ENCODE results near the gene TSPEAR. TPM values are rescaled to one million over a fixed set of nuclear protein-coding genes. Genes with fewer than 3 reads are reported as not detected.
"Not testable (repeated sequence)": the region's sequence is repeated elsewhere in the genome, so short reads cannot be mapped to it uniquely, and the experiment has no call there.

The TSPEAR gene
- total RNA-seq, 3 donors from 2014 or later: not detected

DNA sequence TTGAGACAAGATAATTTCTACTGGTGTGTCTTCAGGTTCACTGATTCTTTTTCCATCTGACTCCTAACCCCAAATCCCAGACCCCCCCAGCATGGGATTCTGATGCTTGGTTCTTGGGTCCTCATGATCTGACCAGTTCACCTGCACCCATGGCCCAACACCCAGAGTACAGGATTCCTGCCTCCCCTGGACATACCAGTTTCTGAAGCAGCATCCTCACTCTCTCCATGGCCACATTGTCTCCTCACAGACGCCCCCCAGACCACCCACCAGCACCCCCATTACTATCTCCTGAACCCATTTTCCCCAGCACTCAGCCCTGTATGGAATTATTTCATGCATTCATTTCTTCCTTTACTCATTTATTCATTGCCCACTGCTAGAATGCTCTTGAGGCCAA is 54.5 kb downstream of the TSPEAR start:
- no peak overlapping the region for H3K4me3 Mint-ChIP-seq
- DNase-seq: no peak

DNA sequence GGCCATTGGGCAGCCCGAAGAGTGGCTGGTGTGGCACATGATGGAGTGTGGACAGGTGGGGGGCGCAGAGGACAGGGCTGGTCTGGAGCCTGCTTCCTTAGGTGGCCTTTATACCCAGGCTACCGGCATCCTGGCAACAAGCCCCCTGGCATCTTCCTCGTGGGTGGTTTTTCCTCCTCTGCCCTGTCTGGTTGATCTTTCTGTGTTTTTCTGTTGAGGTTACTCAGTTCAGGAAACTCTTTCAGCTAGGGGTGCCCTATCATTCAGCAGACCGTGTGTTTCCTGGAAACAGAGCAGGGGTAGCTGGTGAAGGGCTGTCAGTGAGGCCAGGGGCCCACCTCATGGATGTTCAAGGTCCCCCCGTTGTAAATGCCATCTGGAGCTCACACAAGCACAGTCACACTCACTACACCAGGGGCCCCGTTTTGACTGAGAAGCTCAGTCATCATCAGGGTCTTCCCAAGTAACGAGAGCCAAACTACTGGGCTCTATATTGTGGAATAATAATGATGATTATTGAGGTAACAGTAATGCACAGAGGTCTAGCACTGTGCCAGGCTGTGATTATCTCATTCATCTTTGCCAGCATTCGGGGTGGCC is 56.7 kb downstream of the TSPEAR start, which contains the start of gene KRTAP12-4:
Gene KRTAP12-4 (minus strand): TSS at position 84 of the 600 bp plus-strand sequence. CDS start 45 bp downstream, at position 39.
- Mint-ChIP-seq H3K4me3 (no peak within 1 kb of the TSS), H3K27me3 (ENCODE audit: low read depth) (no peaks in the 10 kb centered on the region), H3K36me3 (ENCODE audit: insufficient read depth) (no peaks in the 10 kb centered on the region), H3K9me3 (peaks cover 14% of the 10 kb centered on the region), H3K4me1 (ENCODE audit: low read depth) (peaks cover 59% of the 10 kb centered on the region)
- ATAC-seq (no peak), DNase-seq (no peak)

More for the DNA sequence above, 54.5 kb downstream of the TSPEAR start:
- ATAC-seq: no peak
- H3K9me3 Mint-ChIP-seq: peaks cover 14% of the 10 kb centered on the region
- no peaks in the 10 kb centered on the region for H3K27me3 Mint-ChIP-seq (ENCODE audit: low read depth)
- H3K36me3 Mint-ChIP-seq (ENCODE audit: insufficient read depth): no peaks in the 10 kb centered on the region
- H3K4me1 Mint-ChIP-seq (ENCODE audit: low read depth): peaks cover 62% of the 10 kb centered on the region

DNA sequence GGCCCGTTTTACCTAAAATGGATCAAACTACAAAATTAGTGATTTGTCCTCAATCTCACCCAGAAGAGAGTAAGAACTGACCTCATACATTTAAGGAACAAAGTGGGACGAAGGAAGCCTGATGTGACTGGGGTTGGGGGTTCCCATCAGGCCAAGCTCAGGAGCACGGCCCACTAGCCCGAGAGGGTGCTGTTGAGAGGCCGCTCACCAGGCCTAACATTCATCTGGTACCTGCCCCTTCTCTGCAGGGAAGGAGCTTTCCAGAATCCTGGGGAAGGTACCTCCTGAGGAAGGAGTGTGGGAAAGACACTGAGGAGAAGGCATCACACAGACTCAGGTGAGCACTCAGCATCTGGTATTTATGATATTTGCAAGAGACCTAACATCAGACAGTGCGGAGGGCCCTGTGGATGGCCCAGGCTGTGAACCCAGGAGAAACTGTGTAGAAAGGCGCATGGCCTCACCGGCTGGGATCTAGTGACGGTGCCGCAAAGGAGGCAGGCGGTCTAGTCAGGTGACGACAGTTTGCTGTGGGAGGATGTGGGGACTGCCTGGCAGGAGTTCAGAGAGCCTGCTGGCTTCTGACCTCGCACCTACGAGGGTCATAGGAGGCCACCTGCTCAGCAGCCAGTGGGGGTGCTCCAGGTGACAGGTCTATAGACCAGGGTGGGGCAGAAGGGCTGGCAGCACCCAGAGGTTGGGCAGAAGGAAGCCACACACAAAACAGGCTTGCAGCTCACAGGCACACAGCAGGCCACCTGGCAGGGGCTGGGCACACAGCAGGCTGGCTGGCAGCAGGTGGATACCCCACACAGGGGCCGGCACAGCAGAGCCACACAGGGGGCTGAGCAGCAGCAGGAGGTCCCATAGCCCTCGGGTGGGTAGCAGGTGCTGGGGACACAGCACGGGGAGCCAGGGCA is 57.5 kb downstream of the TSPEAR start:
- Mint-ChIP-seq H3K9me3 (peaks cover 14% of the 10 kb centered on the region), H3K27me3 (ENCODE audit: low read depth) (no peaks in the 10 kb centered on the region), H3K4me1 (ENCODE audit: low read depth) (peaks cover 51% of the 10 kb centered on the region), H3K4me3 (no peak overlapping the region), H3K36me3 (ENCODE audit: insufficient read depth) (no peaks in the 10 kb centered on the region)
- ATAC-seq (no peak), DNase-seq (no peak)

DNA sequence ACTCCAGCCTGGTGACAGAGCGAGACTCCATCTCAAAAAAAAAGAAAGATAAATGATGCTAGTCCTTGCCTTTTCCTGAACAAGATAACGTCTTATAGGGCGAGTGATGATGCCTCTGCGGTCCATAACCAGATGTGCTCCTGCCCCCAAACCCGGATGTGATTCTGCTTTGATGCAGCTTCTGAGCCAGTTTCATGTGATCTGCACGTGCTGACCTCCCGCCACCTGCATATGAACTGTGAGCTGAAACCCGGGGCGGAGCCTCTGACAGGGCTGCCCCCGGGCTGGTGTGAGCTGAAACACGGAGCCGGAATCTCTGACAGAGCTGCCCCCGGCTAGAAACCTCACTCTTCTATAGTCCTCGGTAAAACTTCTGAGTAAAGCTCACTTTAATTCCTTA is 58.2 kb downstream of the TSPEAR start:
- peaks cover 43% of the 10 kb centered on the region for H3K4me1 Mint-ChIP-seq (ENCODE audit: low read depth)
- no peak for ATAC-seq
- no peaks in the 10 kb centered on the region for H3K27me3 Mint-ChIP-seq (ENCODE audit: low read depth)
- no peak overlapping the region for H3K4me3 Mint-ChIP-seq
- no peaks in the 10 kb centered on the region for H3K36me3 Mint-ChIP-seq (ENCODE audit: insufficient read depth)
- DNase-seq: no peak
- H3K9me3 Mint-ChIP-seq: peaks cover 14% of the 10 kb centered on the region

DNA sequence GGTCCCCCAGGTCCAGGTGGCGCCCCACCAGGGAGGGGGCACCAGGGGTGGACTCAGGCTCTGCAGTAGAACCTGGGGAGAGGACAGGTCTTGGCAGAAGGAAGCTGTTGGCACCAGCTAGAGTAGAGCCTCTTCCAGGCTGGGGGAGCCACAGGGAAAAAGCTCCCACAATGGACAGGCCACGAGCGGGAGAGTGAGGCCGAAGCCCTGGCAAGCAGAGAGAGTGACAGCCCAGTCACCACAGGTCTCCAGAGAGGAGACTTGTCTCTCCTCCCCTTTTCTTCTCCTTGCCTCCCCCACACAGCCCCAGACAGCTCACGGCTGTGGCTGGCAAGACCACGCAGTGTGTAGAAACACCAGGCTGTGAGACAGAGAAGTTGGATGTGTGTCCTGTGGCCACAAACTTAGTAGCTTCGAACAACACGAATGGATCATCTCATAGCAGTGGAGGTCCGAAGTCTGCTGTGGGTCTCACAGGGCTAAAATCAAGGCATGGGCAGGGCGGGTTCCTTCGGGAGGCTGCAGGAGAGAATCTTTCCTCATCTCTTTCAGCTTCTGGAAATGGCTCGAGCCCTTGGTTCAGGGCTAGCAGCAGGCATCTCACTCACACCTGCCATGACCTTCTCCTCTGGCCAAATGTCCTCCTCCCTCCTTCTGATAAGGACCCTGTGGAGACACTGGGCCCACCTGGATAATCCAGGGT is 60.2 kb downstream of the TSPEAR start:
- Mint-ChIP-seq H3K9me3 (peaks cover 2% of the 10 kb centered on the region), H3K27me3 (ENCODE audit: low read depth) (no peaks in the 10 kb centered on the region), H3K4me1 (ENCODE audit: low read depth) (peaks cover 23% of the 10 kb centered on the region), H3K4me3 (no peak overlapping the region), H3K36me3 (ENCODE audit: insufficient read depth) (no peaks in the 10 kb centered on the region)
- no peak for DNase-seq
- ATAC-seq: no peak

DNA sequence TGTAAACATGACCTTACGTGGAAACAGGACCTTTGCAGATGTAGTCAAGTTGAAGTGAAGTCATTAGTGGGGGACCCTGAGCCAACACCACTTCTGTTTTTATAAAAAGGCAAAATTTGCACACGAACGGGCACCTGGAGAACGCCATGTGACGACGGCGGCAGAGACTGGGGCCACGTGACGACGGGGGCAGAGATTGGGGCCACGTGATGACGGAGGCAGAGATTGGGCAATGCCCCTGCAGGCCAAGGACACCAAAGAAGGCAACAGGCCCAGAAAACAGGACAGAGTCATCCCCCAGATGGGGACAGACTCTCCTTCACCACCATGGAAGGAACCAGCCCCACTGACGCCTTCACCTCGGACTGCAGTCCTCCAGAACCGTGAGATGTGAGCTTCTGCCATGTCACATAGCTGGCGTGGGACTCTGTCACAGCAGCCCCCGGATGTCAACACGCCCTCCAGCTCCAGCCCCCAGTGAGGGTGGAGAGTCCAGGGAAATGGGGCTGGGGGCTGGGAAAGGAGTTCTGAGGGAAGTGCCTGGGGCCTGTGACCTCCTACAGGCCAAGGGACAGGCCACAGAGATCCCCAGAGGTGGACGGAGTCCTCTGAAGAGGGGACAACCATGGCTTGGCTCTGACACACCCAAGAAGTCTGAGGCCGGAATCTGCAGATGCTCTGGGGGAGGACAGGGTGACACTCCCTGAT is 61.0 kb downstream of the TSPEAR start:
- ATAC-seq (no peak), DNase-seq (no peak)
- H3K4me1 Mint-ChIP-seq (ENCODE audit: low read depth): peaks cover 18% of the 10 kb centered on the region
- H3K9me3 Mint-ChIP-seq: no peaks in the 10 kb centered on the region
- no peaks in the 10 kb centered on the region for H3K27me3 Mint-ChIP-seq (ENCODE audit: low read depth)
- H3K4me3 Mint-ChIP-seq: no peak overlapping the region
- no peaks in the 10 kb centered on the region for H3K36me3 Mint-ChIP-seq (ENCODE audit: insufficient read depth)

DNA sequence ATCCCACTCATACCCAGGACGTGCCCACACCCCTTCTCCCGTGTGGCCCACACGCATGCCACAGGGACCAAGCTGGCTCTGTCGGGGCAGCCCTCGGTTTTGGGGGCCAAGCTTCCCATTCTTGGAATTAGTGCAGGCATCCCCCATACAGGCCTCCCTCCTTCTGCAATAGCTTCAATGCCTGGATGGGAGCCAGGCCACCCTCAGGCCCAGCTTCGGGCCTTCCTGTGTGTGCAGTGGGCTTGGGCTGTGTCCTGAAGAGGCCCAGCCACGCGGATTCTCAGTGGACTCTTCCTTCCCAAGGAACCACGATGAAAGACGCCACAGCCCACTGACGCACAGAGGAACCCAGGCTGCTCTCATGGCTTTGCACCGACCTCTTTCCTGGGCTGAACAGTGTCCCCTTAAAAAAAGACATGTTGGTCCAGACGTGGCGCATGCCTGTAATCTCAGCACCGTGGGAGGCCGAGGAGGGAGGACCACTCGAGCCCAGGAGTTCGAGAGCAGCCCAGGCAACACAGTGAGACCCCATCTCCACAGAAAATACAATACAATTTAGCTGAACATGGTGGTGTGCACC is 61.8 kb downstream of the TSPEAR start:
- Mint-ChIP-seq H3K4me3 (no peak overlapping the region), H3K36me3 (ENCODE audit: insufficient read depth) (no peaks in the 10 kb centered on the region), H3K4me1 (ENCODE audit: low read depth) (peaks cover 11% of the 10 kb centered on the region), H3K27me3 (ENCODE audit: low read depth) (no peaks in the 10 kb centered on the region), H3K9me3 (peaks cover 6% of the 10 kb centered on the region)
- DNase-seq (no peak), ATAC-seq (no peak)

DNA sequence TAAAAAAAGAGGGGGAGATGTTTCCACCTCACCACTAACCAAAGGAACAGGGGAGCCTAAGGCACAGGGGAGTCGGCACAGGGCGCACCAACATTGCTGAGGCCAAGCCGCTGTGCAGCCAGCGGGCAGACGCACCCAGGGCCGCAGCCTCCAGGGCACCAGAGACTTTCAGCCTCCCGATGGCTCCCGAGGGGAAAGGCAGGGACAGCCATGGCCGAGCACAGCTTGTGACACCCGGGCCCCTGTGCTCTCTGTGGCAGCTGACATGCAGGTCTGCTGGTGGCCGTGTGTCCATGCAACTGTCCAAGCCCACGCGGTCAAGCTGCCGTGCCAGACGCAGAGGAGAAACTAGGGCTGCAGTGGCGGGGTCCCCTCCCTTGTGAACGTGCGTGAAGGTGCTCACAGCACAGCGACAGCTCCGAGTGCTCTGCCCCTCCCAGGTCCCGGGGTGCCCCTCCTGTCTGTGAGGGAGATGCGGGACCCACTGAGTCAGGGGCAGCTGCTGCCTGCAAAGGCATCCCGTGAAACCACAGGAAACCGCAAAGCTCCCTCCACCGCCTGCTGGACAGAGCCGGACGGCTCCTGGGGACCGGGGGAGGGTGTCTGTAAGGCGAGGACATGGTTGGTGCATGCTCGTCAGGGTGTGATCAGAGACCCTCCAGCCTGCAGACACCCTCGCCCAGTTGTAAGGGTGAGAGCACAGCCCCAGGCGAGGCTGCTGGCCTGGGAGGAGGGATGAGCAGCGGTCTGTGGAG is 62.6 kb downstream of the TSPEAR start:
- DNase-seq (no peak), ATAC-seq (no peak)
- Mint-ChIP-seq H3K4me3 (no peak overlapping the region), H3K9me3 (peaks cover 14% of the 10 kb centered on the region), H3K4me1 (ENCODE audit: low read depth) (peaks cover 4% of the 10 kb centered on the region), H3K36me3 (ENCODE audit: insufficient read depth) (no peaks in the 10 kb centered on the region), H3K27me3 (ENCODE audit: low read depth) (no peaks in the 10 kb centered on the region)

DNA sequence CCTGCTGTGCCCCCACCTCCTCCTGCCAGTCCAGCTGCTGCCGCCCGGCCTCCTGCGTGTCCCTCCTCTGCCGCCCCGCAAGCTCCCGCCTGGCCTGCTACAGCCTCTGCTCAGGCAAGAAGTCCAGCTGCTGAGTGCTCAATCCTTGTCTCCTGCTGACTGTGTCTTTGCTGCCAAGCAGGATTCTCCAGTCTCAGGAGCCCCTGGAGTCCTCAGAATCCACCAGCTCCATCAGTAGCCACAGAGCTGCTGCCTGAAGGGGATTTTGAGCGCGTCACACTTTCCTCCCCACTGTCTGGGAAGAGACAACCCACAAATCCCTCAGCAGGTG is 64.2 kb downstream of the TSPEAR start:
- Mint-ChIP-seq H3K4me1 (ENCODE audit: low read depth) (no peaks in the 10 kb centered on the region), H3K27me3 (ENCODE audit: low read depth) (no peaks in the 10 kb centered on the region), H3K36me3 (ENCODE audit: insufficient read depth) (peaks cover 2% of the 10 kb centered on the region), H3K9me3 (peaks cover 19% of the 10 kb centered on the region), H3K4me3 (no peak overlapping the region)
- ATAC-seq (no peak), DNase-seq (no peak)

DNA sequence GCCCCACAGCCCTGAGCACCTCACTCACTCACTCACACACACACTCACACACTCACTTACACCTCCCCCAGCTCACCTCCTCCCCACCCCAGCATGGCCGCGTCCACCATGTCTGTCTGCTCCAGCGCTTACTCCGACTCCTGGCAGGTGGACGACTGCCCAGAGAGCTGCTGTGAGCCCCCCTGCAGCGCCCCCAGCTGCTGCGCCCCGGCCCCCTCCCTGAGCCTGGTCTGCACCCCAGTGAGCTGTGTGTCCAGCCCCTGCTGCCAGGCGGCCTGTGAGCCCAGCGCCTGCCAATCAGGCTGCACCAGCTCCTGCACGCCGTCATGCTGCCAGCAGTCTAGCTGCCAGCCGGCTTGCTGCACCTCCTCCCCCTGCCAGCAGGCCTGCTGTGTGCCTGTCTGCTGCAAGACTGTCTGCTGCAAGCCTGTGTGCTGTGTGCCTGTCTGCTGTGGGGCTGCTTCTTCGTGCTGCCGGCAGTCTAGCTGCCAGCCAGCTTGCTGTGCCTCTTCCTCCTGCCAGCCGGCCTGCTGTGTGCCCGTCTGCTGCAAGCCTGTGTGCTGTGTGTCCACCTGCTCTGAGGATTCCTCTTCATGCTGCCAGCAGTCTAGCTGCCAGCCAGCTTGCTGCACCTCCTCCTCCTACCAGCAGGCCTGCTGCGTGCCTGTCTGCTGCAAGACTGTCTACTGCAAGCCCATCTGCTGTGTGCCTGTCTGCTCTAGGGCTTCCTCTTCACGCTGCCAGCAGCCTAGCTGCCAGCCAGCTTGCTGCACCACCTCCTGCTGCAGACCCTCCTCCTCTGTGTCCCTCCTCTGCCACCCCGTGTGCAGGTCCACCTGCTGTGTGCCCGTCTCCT is 64.8 kb downstream of the TSPEAR start, which contains the start of gene KRTAP10-11:
Gene KRTAP10-11 (plus strand): TSS at position 49 of the 856 bp plus-strand sequence. CDS start 45 bp downstream, at position 94.
- H3K9me3 Mint-ChIP-seq: peaks cover 19% of the 10 kb centered on the region
- not testable (repeated sequence) for H3K4me1 Mint-ChIP-seq (ENCODE audit: low read depth); H3K36me3 Mint-ChIP-seq (ENCODE audit: insufficient read depth); H3K4me3 Mint-ChIP-seq; H3K27me3 Mint-ChIP-seq (ENCODE audit: low read depth); DNase-seq; ATAC-seq

DNA sequence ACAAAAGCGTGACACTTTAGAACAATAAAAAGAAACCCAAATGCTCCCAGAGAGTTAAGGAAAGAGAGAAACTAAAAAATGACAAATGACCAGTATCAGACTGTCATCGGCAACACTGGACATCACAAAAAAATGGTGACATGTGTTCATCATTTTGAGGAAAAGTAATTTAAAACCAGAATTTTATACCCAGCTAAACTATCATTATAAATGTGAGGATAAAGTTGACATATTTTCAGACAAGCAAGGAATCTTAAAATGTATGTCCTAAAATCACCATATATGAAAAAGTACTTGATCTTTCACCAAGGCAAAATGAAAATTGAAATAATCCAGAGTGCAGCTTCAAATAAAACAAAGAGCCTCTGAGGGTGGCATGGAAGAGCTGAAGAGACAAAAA is 66.5 kb downstream of the TSPEAR start:
- no peak for DNase-seq
- Mint-ChIP-seq H3K9me3 (peaks cover 27% of the 10 kb centered on the region), H3K4me3 (no peak overlapping the region), H3K27me3 (ENCODE audit: low read depth) (peaks cover 6% of the 10 kb centered on the region), H3K4me1 (ENCODE audit: low read depth) (no peaks in the 10 kb centered on the region), H3K36me3 (ENCODE audit: insufficient read depth) (peaks cover 2% of the 10 kb centered on the region)
- ATAC-seq: no peak

DNA sequence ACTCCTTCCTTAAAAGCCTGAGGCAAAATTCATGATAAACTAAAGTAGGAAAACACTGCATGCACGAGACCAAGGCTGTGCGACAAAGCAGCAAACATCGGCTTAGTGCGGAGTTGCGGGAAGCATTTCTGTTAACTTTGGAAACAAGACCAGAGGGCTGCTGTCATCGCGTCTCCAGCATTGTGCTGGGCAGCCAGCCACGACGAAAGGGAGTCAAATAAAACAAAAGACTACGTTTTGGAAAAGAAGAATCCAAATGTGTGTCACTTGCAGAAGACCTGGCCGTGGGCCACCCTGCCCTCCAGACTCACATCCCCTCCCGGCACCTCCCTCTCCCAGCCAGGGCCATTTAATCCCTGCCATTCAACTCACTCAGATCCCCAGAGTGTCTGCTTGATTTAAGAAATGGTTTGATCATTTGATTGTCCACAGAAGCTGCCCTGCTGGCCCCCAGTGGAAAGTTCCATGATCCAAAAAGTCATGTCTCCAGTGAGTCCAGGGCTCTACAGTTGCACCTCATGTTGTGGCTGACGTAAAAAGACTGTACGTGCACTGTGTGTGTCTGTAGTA is 67.5 kb downstream of the TSPEAR start:
- DNase-seq (no peak), ATAC-seq (no peak)
- H3K9me3 Mint-ChIP-seq: peaks cover 27% of the 10 kb centered on the region
- H3K27me3 Mint-ChIP-seq (ENCODE audit: low read depth): peaks cover 10% of the 10 kb centered on the region
- peaks cover 2% of the 10 kb centered on the region for H3K36me3 Mint-ChIP-seq (ENCODE audit: insufficient read depth)
- H3K4me1 Mint-ChIP-seq (ENCODE audit: low read depth): no peaks in the 10 kb centered on the region
- no peak overlapping the region for H3K4me3 Mint-ChIP-seq

Data from activated T-cell treated with anti-CD3 and anti-CD28 coated beads, Interleukin-2, amount 50 U/mL, for 4 hours (primary cell).